ENCODE measurements around the gene PPP1R36. TPM values are rescaled to one million over a fixed set of nuclear protein-coding genes. Genes with fewer than 3 reads are reported as not detected.

PPP1R36 gene
- total and polyA plus RNA-seq, 8 donors: 2.0 to 7.2 (median 5.2) TPM

DNA sequence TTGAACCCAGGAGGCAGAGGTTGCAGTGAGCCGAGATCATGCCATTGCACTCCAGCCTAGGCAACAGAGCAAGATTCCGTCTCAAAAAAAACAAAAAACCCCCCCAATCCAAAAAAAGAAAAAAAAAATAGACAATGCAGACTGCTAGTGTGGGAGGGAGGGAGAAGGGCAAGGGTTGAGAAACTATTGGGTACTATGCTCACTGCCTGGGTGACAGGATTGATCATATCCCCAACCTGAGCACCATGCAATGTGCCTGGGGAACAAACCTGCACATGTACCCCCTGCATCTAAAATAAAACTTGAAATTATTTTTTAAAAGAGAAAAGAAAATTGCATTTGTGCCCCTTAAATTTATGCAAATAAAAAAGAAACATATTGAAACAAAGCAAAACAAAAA is 88.9 kb downstream of the PPP1R36 start:
- intact Hi-C loops (cut with DNase I): no loop called here
- no peak overlapping the region for H3K27ac ChIP-seq
- FAIRE-seq (no peak), ATAC-seq (no peak), DNase-seq (no peak)
- no peak overlapping the region for H3K4me3 ChIP-seq
- 72 to 86% methylated on average over 2 of the region's 2 CpGs for WGBS, 2 donors
- H3K4me1 ChIP-seq: no peaks in the 10 kb centered on the region
- no peaks in the 10 kb centered on the region for H3K9me3 ChIP-seq
- H3K27me3 ChIP-seq: no peaks in the 10 kb centered on the region
- no peaks in the 10 kb centered on the region for H3K36me3 ChIP-seq
- TF ChIP-seq, protein P1, sequence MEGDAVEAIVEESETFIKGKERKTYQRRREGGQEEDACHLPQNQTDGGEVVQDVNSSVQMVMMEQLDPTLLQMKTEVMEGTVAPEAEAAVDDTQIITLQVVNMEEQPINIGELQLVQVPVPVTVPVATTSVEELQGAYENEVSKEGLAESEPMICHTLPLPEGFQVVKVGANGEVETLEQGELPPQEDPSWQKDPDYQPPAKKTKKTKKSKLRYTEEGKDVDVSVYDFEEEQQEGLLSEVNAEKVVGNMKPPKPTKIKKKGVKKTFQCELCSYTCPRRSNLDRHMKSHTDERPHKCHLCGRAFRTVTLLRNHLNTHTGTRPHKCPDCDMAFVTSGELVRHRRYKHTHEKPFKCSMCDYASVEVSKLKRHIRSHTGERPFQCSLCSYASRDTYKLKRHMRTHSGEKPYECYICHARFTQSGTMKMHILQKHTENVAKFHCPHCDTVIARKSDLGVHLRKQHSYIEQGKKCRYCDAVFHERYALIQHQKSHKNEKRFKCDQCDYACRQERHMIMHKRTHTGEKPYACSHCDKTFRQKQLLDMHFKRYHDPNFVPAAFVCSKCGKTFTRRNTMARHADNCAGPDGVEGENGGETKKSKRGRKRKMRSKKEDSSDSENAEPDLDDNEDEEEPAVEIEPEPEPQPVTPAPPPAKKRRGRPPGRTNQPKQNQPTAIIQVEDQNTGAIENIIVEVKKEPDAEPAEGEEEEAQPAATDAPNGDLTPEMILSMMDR (IDR thresholded peaks at IDR 0.05): no peak

Other genes with a start within 250 kb of the PPP1R36 start
- gene MTHFD1, start 161.6 kb upstream of the PPP1R36 start, total RNA-seq: 10 to 100 TPM; 31.6 to 53.9 (median 40.3) TPM
- gene MTHFD1, start 161.6 kb upstream of the PPP1R36 start, polyA plus RNA-seq: 10 to 100 TPM; 16.4 to 21.8 TPM
- under 1 TPM; 0.08 to 0.37 (median 0.16) TPM for gene AKAP5, start 84.5 kb upstream of the PPP1R36 start, total RNA-seq
- under 1 TPM; 0.04 to 0.16 TPM for gene AKAP5, start 84.5 kb upstream of the PPP1R36 start, polyA plus RNA-seq
- gene ZBTB25, start 46.1 kb upstream of the PPP1R36 start, total RNA-seq: 1 to 10 TPM; 4.4 to 8.1 (median 5.9) TPM
- gene ZBTB25, start 46.1 kb upstream of the PPP1R36 start, polyA plus RNA-seq: 1 to 10 TPM; 2.9 to 4.3 TPM
- 10 to 100 TPM; 10.0 to 24.3 (median 12.7) TPM for gene ZBTB1, start 45.2 kb upstream of the PPP1R36 start, total RNA-seq
- gene ZBTB1, start 45.2 kb upstream of the PPP1R36 start, polyA plus RNA-seq: 10 to 100 TPM in 1 of 2 donors, 1 to 10 TPM in 1; 8.7 to 11.5 TPM
- 1 to 10 TPM; 4.3 to 7.2 (median 5.6) TPM for gene HSPA2, start 9.2 kb upstream of the PPP1R36 start, total RNA-seq
- gene HSPA2, start 9.2 kb upstream of the PPP1R36 start, polyA plus RNA-seq: 1 to 10 TPM; 3.3 to 5.3 TPM
- gene PLEKHG3, start 154.5 kb downstream of the PPP1R36 start, total RNA-seq: 10 to 100 TPM; 33.3 to 60.7 (median 41.0) TPM
- 10 to 100 TPM; 33.8 to 42.0 TPM for gene PLEKHG3, start 154.5 kb downstream of the PPP1R36 start, polyA plus RNA-seq

Measured in pancreas (tissue), 10 donors.